Transverse colon (tissue), 4 donors: ENCODE results near the gene NAPG.
"Not testable (repeated sequence)": the region's sequence is repeated elsewhere in the genome, so short reads cannot be mapped to it uniquely, and the experiment has no call there.

Experiments used
- POLR2A ChIP-seq: fragments of 450-650 bp; IDR thresholded peaks from one replicate; pipeline ENCODE4 v1.6.1; 2016; ENCODE audit warnings: antibody characterized with exemption, mild to moderate bottlenecking, moderate library complexity
- POLR2AphosphoS5 ChIP-seq, 3 donors: sonication (generic); formaldehyde crosslinking; IDR thresholded peaks; one replicate each; pipeline ENCODE4 v1.6.1; 2016; ENCODE audit warnings: antibody characterized with exemption in 3 of 3
- TF ChIP-seq, protein P1 (sequence below), 5 experiments: fragments of 200-600 bp in 3 of 5; fragments of 450-650 bp in 2 of 5; sonication (generic) in 3 of 5; IDR thresholded peaks; 1 replicate in 2 of 5; 2 replicates in 3 of 5; pipeline ENCODE4 v1.5.1; 2016 to 2017; ENCODE audit warnings: antibody characterized with exemption in 5 of 5, inconsistent platforms in 3 of 5, mild to moderate bottlenecking in 2 of 5, moderate library complexity in 1 of 5

DNA sequence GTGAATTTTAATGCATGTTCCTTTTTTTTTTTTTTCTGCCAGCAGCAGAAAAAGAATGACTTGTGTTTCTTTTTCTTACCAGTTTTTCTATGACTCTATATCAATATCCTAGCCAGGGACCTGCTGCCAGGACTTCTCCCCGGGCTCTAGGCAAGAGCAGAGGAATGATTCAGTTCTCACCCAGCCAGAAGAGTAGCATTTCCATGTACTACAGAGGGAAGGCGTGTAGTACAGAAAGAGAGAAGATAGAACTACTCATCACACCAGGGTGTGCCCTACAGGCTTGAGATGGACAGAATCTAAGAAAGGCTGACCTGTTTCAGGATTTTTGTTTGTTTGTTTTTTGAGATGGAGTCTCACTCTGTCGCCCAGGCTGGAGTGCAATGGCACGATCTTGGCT lies 70.1 kb downstream of the NAPG start:
- TF ChIP-seq, protein P1, sequence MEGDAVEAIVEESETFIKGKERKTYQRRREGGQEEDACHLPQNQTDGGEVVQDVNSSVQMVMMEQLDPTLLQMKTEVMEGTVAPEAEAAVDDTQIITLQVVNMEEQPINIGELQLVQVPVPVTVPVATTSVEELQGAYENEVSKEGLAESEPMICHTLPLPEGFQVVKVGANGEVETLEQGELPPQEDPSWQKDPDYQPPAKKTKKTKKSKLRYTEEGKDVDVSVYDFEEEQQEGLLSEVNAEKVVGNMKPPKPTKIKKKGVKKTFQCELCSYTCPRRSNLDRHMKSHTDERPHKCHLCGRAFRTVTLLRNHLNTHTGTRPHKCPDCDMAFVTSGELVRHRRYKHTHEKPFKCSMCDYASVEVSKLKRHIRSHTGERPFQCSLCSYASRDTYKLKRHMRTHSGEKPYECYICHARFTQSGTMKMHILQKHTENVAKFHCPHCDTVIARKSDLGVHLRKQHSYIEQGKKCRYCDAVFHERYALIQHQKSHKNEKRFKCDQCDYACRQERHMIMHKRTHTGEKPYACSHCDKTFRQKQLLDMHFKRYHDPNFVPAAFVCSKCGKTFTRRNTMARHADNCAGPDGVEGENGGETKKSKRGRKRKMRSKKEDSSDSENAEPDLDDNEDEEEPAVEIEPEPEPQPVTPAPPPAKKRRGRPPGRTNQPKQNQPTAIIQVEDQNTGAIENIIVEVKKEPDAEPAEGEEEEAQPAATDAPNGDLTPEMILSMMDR (IDR thresholded peaks at IDR 0.05): not testable (repeated sequence)
- TF ChIP-seq POLR2AphosphoS5 (IDR thresholded peaks at IDR 0.05); POLR2A: not testable (repeated sequence)
